DMS79 (cell line): ENCODE measurements around the gene ACTG1.
A peak's percentile ranks its signal among the peaks of the same experiment; 100 is the strongest.

Source experiments
- DNase-seq: peaks from one replicate; lab custom pipeline; 2025; lab: John Stamatoyannopoulos, UW

The ACTG1 gene

DNA sequence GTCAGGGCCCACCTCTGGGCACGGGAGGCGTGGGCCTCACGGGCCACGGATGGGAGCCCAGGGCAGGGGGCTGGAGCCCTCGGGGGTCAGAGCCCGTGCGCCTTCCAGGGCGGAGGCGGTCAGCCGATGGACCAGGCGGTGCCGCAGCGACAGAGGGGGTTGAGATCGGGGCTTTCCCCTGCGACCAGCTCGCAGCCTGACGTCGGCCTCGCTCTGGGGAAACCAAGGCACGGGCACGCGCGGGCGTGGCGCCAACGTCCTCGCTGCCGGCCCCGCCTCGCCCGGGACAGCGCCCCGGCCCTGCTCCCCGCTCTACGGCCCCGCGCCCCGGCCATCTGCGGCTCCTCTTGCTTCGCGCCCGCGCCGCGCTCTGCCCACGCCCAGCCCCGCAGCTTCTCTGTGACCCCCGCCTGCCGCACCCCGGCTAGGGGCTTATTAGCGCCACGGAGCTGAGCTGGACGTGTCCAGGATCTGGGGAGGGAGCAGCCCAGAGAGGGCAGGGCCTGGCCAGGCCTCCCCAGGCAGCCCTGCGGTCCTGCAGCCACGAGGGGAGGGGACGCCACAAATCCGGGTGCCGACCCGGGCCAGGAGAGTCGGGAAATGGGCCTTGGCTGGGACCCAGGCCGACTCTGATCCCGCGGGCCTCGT is 13.5 kb downstream of the ACTG1 start:
- DNase-seq: no peak

GRCh38 chr17:81494626-81495377 is 17.8 kb downstream of the ACTG1 start:
- DNase-seq: peak; percentile 35

GRCh38 chr17:81493198-81494038 is 19.2 kb downstream of the ACTG1 start:
- DNase-seq: no peak

DNA sequence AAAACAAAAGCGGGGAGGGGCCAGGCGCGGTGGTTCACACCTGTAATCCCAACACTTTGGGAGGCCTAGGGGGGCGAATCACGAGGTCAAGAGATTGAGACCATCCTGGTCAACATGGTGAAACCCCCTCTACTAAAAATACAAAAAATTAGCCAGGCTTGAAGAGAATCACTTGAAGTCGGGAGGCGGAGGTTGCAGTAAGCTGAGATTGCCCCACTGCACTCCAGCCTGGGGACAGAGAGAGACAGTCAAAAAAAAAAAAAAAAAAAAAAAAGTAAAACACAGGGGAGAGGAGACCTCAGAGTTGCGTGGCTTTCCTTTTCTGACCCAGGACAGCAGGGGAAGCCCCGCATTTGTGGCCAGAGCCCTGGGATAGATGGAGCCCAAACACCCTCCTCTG is 19.9 kb downstream of the ACTG1 start:
- no peak for DNase-seq

DNA sequence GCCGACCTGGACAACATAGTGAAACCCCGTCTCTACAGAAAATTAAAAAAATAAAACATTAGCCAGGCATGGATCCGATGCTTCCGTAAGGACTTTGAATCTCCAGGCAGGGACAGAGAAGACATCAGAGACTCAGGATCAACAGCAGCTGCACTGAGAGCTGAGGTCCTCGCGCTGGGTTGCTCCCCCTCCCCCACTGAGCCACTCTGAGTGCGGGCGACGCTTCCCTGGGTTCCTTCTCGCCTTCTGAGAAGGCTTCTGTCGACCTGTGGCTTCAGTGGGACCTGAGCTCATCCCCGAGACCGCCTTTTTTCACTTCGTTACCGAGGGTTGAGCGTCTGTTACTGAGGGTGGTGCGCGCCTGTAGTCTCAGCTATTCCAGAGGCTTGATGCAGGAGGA is 20.4 kb downstream of the ACTG1 start:
- no peak for DNase-seq

GRCh38 chr17:81491761-81492160 is 20.8 kb downstream of the ACTG1 start:
- no peak for DNase-seq

- no peak for DNase-seq
These were observed 21.4 kb downstream of the ACTG1 start for GRCh38 chr17:81491181-81491581.

DNA sequence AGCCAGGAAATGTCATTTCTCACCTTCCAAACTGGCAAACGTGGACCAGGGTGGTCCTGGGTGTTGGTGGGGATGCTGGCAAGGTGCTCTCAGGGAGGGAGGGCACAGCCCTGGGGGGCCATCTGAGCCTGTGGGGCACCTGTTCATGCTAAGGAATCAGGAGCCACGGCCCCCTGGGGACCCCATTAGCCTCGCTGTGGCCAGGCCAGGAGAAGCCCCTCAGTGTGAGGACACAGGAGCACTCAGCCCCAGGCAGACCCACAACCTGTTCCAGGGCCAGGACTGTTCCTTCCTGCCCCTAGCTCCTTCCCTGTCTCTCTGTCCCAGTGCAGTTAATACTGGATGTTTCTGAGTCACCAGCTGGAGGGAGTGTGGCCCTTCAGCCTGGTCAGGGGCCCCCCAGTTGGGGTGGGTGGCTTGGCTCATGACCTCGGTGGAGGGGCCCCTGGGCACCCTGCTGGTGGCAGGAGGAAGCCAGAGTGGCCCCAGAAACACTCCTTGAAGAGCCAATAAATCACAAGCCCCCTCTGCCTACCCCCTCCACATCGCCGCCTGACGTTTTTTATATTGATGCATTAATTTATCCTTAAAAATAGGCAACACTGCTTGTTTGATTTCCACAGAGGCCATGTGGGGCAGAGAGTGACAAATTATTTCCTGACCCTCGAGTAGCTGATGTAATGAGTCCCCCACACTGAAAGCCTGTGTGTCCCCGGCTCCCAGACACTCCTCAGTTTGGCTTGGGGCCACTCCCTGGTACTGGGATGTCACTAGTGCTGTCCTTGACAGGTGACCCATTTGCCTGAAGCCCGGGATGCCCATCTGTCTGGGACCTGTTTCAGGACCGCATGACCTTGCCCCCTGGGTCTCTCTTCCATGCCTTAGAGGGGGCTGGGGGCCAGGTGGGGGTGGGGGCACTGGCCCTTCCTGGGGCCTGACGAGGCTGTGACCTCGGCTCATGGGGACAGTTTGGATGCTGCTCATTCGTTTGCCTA is 22.3 kb downstream of the ACTG1 start:
- DNase-seq: no peak

- DNase-seq: no peak
These were observed 23.3 kb downstream of the ACTG1 start for GRCh38 chr17:81489012-81489997.

DNA sequence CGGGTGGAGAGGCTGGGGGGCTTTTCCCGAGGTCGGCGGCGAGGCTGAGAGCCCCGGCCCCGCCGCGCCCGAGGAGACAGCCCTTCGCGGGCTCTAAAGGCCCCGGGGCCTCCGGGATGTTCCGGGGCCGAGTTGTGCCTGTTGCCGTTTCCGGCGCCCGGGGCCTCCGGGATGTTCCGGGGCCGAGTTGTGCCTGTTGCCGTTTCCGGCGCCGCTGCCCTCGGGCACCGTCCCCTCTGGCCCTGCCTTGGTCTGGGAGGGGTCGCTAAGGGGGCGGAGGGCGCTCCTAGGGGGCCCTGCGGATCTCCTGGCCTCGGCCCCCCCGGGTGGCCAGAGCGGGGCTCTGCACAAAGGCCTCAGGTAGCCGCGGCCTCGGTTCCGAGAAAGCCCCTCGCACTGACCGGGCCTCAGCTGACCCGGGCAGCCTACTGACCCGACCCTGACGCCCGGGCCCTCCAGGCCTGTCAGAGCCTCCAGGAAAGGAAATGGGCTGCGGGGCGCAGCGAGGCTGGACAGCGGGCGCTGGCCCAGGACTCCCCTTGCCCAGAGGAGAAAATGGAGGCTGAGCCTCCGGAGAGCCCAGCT is 24.2 kb downstream of the ACTG1 start:
- DNase-seq: no peak

DNA sequence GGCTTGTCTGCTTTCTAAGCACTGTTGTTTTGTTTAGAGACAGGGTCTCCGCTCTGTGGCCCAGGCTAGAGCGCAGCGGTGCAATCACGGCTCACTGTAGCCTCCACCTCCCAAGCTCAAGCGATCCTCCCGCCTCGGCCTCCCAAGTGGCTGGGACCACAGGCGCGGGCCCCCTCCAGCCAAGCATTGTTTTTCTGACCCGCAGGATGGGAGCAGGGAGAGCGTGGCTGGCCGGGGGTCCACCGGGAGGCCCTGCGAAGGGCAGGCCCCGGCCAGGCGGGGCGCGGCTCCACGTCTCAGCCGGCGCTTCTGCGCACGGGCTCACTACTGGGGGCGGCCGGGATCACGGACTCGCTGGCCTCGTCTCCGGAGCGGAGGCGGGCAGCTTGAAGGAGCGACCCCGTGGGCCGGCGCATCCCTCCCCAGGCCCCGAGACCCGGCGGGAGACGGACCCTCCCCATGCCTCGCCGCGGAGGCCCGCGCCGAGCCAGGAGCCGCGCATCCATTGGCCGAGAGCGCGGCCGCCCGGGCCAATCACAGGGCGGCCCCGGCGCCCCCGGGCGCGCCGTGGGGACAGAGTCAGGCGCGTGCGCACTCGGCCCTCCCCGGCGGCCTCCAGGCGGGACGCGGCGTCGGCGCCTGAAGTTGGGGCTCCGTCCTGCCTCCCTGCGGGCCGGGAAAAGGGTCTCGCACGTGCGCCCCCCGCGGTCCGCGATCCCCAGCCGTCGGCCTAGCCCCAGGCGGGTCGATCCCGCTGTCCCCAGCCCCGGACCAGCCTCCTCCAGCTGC is 24.9 kb downstream of the ACTG1 start:
- DNase-seq: no peak

- DNase-seq: no peak
These were observed 25.5 kb downstream of the ACTG1 start for GRCh38 chr17:81487089-81487486.

DNA sequence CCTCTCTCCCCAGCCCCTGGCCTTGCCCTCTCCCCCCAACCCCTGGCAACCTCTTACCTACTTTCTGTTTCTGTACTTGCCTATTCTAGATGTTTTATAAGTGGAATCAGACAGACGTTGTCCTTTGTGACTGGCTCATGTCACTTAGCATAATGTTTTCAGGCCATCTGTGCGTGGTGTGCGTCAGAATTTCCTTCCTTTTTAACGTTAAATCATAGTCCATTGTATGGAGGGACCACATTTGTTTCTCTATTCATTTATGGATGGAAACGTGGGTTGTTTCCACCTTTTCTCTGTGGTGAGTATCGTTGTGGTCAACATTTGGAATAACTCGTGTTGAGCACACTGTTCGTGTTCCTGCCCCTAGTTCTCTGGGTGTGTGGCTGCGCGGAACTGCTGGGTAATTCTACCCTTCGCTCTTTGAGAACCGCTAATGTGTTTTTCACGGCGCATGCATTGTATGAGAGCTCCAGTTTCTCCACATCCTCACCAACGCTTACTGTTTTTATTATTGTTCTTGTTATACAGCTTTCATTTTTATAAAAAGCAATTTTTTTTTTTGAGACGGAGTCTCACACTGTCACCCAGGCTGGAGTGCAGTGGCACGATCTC is 26.3 kb downstream of the ACTG1 start:
- DNase-seq: no peak

GRCh38 chr17:81484195-81484979 is 28.2 kb downstream of the ACTG1 start:
- peak; percentile 32 for DNase-seq

DNA sequence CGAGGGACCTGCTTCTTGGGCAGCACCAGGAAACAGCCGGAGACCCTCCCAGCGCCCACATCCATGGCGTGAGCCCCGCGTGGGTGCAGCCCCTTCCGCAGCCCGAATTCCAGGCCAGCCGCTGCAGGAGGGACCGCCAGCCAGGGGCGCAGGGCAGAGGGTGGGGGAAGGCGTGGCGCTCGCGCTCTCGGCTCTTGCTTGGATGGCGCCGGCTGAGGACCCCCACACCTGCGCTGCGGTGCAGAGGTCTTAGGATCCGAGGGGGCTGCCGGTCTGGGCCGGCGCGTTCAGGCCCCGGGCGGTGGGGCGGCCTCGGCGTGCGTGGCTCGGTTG is 28.8 kb downstream of the ACTG1 start:
- DNase-seq: no peak

- DNase-seq: no peak
These were observed 29.3 kb downstream of the ACTG1 start for GRCh38 chr17:81483085-81483861.

- DNase-seq: no peak
These were observed 29.9 kb downstream of the ACTG1 start for GRCh38 chr17:81482673-81483072.
